ENCODE measurements around the gene PCDHGA3.
A peak's percentile ranks its signal among the peaks of the same experiment; 100 is the strongest.
"Not testable (repeated sequence)": the region's sequence is repeated elsewhere in the genome, so short reads cannot be mapped to it uniquely, and the experiment has no call there.

The PCDHGA3 gene

DNA sequence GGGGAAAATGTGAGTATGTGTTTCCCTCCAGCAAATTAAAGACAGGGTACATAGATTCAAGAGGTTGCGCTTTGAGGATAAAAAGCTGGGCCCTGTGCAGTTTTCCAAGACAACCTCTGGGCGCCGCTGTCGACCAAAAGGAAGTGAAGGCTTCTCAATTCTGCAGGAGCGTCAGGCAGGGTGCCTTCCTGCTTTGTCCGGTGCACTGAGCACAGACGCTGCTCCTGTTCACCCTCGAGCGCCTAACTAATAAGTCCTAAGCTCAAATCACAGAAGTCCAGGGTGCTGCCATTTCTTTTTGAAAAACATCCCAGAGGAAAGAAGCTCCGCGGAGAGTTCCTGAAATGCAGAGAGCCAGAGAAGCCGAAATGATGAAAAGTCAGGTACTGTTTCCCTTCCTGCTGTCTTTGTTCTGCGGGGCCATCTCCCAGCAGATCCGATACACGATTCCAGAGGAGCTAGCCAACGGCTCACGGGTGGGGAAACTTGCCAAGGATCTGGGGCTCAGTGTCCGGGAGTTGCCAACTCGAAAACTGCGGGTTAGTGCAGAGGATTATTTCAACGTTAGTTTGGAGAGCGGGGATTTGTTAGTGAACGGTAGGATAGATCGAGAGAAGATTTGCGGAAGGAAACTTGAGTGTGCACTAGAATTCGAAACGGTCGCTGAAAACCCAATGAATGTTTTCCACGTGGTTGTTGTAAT lies 6.4 kb downstream of the PCDHGA3 start, which contains the start of gene PCDHGB1:
Gene PCDHGB1, plus strand, starts transcription at position 183 of the 703 bp plus-strand sequence. Its CDS starts 162 bp downstream, at position 345.
- DNase-seq, result peak; percentile 1

DNA sequence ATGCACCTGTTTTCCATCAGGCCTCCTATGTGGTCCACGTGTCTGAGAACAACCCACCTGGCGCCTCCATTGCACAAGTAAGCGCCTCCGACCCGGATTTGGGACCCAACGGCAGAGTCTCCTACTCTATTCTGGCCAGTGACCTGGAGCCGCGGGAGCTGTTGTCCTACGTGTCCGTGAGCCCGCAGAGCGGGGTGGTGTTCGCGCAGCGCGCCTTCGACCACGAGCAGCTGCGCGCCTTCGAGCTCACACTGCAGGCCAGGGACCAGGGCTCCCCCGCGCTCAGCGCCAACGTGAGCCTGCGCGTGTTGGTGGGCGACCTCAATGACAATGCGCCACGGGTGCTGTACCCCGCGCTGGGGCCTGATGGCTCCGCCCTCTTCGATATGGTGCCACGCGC lies 8.0 kb downstream of the PCDHGA3 start:
- no peak for DNase-seq

DNA sequence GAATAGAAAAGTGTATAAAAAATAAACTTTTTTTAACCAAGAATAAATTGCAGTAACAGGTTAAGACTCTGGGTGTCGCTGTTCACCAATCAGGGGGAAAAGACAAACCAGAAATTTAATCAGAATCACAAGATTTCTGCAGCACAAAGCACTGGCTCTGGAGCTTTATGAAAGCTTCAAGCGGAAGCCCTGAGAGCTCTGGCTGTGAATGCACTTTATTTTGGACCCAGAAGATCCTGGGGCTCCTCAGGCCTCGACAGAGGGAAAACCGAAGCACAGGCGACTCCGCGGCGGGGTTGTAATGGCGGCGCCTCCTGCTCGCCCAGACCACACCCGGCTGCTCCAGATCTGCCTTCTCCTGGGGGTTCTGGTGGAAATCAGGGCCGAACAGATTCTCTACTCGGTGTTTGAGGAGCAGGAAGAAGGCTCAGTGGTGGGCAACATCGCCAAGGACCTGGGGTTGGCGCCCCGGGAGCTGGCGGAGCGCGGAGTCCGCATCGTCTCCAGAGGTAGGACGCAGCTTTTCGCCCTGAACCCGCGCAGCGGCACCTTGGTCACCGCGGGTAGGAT lies 11.4 kb downstream of the PCDHGA3 start, which contains the start of gene PCDHGA4:
Gene PCDHGA4, plus strand, starts transcription at position 122 of the 570 bp plus-strand sequence. Its CDS starts 87 bp downstream, at position 209.
- no peak for DNase-seq

DNA sequence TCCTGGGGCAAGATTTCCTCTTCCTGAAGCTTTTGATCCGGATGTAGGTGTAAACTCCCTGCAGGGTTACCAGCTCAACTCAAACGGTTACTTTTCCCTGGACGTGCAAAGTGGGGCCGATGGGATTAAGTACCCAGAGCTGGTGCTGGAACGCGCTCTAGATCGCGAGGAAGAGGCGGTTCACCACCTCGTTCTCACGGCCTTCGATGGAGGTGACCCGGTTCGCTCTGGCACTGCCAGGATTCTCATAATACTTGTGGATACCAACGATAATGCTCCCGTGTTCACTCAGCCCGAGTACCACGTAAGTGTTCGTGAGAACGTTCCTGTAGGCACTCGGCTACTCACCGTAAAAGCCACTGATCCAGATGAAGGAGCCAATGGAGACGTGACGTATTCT lies 12.0 kb downstream of the PCDHGA3 start:
- no peak for DNase-seq

DNA sequence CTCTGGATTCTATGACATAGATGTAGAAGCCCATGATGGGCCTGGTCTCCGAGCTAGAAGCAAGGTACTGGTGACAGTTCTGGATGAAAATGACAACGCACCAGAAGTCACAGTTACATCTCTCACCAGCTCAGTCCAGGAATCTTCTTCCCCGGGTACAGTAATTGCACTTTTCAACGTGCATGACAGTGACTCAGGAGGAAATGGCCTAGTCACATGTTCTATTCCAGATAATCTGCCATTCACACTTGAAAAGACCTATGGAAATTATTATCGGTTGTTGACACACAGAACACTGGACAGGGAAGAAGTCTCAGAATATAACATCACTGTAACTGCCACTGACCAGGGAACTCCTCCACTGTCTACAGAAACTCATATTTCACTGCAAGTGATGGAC lies 12.5 kb downstream of the PCDHGA3 start:
- DNase-seq, result no peak

DNA sequence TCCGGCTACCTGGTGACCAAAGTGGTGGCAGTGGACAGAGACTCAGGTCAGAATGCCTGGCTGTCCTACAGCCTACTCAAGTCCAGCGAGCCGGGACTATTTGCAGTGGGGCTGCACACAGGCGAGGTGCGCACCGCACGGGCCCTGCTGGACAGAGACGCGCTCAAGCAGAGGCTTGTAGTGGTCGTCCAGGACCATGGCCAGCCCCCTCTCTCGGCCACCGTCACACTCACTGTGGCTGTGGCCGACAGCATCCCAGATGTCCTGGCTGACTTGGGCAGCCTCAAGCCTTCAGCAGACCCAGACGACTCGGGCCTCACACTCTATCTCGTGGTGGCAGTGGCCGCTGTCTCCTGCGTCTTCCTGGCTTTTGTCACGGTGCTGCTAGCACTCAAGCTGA lies 13.3 kb downstream of the PCDHGA3 start:
- no peak for DNase-seq

DNA sequence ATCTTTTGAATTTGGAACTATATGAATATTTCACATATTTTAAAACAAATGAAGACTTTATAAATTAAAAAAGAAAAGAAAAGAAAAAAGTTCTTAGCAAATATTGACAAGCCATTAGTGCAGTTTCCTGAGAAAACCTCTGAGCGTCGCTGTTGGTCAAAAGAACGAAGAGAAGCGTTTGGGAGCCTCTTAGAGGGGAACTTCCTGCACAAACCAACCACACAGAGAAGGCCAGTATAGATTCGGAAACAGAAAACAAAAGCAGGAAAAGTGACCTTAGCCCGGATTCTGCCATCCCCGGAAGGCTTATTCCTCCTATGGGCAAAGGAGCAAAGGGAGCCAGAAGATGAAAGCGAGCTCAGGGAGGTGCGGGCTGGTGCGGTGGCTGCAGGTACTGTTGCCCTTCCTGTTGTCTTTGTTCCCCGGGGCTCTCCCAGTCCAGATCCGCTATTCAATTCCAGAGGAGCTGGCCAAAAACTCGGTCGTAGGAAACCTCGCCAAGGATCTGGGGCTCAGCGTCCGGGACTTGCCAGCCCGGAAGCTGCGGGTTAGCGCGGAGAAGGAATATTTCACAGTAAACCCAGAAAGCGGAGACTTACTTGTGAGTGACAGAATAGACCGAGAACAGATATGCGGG lies 16.3 kb downstream of the PCDHGA3 start, which contains the start of gene PCDHGB2:
Gene PCDHGB2, plus strand, starts transcription at position 205 of the 637 bp plus-strand sequence. Its CDS starts 142 bp downstream, at position 347.
- DNase-seq, result peak; percentile 29

DNA sequence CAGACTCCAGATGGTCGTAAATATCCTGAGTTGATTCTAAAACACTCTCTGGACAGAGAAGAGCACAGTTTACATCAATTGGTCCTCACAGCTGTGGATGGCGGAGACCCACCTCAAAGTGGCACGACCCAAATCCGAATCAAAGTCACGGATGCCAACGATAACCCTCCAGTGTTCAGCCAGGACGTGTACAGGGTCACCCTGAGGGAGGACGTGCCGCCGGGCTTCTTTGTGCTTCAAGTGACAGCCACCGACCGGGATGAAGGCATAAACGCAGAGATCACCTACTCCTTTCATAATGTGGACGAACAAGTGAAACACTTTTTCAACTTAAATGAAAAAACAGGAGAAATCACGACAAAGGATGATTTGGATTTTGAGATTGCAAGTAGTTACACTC lies 17.1 kb downstream of the PCDHGA3 start:
- no peak for DNase-seq

DNA sequence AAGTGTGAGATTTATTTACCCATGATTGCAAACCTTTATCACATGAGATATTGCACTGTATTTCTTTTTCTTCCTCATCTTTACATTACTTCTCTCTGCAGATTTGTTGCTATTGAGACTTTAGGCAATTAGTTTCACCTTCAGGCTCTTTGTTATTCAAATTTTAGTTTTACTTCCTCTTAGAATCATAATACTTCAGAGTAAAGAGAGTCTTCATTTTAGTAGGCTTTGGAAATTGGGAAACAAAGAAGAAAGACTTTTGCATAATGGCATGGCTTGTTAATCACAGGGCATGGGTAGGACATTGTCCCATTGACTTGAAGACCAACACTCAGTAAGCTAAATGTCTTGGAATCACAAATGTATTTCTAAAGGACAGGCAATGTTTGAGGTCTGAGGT lies 19.1 kb downstream of the PCDHGA3 start:
- no peak for DNase-seq

DNA sequence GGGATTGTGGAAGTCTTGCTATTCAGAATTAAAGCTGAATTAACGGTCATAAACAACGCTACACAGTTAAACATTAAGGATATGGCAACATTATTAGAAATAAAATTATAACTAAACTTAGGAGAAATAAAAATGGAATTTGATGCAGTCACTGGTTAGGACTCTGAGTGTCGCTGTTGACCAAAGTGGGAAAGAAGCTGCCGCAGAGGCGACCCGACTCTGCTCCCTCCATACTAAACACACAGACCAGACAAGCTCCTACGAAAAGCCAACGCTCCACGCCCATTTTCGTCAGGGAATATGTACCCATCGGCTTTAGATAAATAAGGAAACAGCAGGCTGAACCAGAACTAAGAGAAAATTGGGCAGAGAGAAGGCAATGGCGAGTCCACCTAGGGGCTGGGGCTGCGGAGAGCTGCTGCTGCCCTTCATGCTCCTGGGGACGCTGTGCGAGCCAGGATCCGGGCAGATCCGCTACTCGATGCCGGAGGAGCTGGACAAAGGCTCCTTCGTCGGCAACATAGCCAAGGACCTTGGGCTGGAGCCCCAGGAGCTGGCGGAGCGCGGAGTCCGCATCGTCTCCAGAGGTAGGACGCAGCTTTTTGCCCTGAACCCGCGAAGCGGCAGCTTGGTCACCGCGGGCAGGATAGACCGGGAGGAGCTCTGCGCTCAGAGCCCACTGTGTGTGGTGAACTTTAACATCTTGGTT lies 20.5 kb downstream of the PCDHGA3 start, which contains the start of gene PCDHGA5:
Gene PCDHGA5, plus strand, starts transcription at position 211 of the 709 bp plus-strand sequence. Its CDS starts 169 bp downstream, at position 380.
- DNase-seq, result no peak

DNA sequence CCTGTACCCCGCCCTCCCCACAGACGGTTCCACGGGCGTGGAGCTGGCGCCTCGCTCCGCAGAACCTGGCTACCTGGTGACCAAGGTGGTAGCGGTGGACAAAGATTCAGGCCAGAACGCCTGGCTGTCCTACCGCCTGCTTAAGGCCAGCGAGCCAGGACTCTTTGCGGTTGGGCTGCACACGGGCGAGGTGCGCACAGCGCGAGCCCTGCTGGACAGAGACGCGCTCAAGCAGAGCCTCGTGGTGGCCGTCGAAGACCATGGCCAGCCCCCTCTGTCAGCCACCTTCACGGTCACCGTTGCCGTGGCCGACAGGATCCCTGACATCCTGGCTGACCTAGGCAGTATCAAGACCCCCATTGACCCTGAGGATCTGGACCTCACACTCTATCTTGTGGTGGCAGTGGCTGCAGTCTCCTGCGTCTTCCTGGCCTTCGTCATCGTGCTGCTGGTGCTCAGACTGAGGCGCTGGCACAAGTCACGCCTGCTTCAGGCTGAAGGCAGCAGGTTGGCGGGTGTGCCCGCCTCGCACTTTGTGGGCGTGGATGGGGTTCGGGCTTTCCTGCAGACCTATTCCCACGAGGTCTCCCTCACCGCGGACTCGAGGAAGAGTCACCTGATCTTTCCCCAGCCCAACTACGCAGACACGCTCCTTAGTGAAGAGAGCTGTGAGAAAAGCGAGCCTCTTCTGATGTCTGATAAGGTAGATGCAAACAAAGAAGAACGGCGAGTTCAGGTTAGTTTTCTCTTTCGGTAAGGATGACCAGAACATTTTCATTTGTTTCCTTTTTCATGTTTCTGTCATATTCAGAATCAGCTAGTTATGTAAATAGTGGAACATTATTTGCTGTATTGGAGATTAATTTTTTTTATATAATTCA lies 22.6 kb downstream of the PCDHGA3 start:
- DNase-seq, result no peak

DNA sequence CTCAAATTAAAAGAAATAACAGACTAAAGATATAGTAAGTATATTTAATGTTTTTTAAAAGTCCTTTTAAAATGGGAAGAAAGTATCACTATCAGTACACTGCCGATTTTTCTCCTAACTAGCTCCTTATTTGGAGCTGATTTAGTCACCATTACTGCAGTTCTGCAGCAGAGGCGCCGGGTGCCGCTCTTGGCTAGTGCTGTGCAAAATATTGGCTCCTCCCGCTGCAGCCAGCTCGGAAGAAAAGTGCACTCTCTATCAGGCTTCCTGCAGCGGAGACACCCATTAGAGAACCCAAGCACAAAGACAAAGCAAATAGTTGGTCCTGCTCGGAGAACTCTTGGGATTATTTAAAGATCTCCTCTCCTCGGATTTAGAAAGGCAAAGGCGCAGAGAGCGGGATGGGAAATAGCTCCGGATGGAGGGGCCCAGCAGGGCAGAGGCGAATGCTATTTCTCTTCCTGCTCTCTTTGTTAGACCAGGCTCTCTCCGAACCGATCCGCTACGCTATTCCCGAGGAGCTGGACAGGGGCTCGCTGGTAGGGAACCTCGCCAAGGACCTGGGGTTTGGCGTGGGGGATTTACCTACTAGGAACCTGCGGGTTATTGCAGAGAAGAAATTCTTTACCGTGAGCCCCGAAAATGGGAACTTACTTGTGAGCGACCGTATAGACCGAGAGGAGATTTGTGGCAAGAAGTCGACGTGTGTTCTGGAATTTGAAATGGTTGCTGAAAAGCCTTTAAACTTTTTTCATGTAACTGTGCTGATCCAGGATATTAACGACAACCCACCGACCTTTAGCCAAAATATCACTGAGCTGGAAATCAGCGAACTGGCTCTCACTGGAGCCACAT lies 26.6 kb downstream of the PCDHGA3 start, which contains the start of gene PCDHGB3:
Gene PCDHGB3, plus strand, starts transcription at position 249 of the 855 bp plus-strand sequence. Its CDS starts 153 bp downstream, at position 402.
- no peak for DNase-seq

DNA sequence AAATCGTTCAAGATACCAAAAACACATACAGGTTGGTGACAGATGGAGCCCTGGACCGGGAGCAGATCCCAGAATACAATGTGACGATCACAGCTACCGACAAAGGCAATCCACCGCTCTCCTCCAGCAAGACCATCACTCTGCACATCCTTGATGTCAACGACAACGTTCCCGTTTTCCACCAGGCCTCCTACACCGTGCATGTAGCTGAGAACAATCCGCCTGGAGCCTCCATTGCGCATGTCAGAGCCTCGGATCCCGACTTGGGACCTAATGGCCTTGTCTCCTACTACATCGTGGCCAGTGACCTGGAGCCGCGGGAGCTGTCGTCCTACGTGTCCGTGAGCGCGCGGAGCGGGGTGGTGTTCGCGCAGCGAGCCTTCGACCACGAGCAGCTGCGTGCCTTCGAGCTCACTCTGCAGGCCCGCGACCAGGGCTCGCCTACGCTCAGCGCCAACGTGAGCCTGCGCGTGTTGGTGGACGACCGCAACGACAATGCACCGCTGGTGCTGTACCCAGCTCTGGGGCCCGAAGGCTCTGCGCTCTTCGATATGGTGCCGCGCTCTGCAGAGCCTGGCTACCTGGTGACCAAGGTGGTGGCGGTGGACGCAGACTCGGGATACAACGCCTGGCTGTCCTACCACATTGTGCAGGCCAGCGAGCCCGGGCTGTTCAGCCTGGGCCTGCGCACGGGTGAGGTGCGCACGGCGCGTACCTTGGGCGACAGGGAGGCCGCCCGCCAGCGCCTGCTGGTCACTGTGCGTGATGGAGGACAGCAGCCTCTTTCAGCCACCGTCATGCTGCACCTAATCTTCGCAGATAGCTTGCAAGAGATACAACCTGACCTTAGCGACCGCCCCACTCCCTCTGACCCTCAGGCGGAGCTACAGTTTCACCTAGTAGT lies 28.2 kb downstream of the PCDHGA3 start:
- no peak for DNase-seq

DNA sequence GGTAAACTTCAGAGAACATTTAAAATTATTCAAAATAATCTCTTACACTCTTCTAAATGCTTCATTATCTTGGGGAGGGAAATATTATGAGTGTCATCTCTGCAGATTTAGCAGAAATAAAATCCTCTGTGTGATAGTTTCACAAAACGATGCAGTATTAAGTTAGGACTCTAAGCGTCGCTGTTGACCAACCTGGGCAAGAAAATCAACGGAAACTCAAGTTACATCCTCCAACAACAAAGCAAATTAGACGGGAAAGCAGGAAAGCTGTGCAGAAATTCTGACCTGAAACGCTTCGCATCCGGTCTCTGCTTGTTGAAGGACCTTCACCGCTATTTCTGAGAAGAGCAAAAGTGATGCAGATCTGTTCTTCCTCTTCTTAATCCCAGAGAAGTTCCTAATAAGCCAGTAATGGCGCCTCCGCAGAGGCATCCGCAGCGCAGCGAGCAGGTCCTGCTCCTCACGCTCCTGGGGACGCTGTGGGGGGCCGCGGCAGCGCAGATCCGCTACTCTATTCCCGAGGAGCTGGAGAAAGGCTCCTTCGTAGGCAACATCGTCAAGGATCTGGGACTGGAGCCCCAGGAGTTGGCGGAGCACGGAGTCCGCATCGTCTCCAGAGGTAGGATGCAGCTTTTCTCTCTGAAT lies 30.2 kb downstream of the PCDHGA3 start, which contains the start of gene PCDHGA6:
Gene PCDHGA6, plus strand, starts transcription at position 219 of the 645 bp plus-strand sequence. Its CDS starts 193 bp downstream, at position 412.
- DNase-seq, result no peak

DNA sequence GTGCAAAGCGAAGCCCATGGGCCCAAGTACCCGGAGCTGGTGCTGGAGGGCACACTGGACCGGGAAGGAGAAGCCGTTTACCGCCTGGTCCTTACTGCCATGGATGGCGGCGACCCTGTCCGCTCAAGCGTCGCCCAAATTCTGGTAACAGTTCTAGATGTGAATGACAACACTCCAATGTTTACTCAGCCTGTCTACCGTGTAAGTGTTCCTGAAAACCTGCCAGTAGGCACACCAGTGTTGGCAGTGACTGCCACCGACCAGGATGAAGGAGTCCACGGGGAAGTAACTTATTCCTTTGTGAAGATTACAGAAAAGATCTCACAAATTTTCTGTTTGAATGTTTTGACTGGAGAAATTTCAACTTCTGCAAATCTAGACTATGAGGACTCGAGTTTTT lies 31.0 kb downstream of the PCDHGA3 start:
- DNase-seq, result no peak

DNA sequence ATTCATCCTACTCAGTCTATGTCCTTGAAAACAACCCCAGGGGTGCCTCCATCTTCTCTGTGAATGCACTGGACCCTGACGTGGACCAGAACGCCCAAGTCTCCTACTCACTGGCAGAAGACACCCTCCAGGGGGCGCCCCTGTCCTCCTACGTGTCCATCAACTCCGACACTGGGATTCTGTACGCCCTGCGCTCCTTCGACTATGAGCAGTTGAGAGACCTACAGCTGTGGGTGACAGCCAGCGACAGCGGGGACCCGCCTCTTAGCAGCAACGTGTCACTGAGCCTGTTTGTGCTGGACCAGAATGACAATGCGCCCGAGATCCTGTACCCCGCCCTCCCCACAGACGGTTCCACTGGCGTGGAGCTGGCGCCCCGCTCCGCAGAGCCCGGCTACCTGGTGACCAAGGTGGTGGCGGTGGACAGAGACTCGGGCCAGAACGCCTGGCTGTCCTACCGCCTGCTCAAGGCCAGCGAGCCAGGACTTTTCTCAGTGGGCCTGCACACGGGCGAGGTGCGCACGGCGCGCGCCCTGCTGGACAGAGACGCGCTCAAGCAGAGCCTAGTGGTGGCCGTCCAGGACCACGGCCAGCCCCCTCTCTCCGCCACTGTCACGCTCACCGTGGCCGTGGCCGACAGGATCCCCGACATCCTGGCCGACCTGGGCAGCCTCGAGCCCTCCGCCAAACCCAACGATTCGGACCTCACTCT lies 32.0 kb downstream of the PCDHGA3 start:
- not testable (repeated sequence) for DNase-seq

DNA sequence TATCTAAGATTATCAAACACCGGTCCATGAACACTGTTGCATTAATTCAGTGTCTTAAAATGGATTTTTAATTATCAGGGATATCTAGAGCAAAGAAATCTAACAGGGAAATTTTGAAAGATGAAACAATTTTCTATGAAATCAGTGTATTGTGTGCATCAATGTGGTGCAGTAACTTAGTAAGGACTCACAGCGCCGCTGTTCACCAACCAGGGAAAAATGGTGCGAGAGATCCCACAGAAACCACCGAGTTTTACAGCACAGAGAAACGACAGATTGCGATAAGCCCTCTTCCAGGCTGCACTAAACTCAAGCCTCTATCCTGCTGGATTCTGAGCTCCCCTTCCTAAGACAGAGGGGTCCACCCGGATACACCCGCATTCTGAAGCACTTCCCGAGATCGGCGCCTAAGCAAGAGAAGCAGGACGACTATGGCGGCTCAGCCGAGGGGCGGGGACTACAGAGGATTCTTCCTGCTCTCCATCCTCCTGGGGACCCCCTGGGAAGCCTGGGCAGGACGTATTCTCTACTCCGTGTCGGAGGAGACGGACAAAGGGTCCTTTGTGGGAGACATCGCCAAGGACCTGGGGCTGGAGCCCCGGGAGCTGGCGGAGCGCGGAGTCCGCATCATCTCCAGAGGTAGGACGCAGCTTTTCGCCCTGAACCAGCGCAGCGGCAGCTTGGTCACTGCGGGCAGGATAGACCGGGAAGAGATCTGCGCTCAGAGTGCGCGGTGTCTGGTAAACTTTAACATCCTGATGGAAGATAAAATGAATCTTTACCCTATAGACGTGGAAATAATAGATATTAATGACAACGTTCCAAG lies 39.1 kb downstream of the PCDHGA3 start, which contains the start of gene PCDHGA7:
Gene PCDHGA7, plus strand, starts transcription at position 274 of the 826 bp plus-strand sequence. Its CDS starts 158 bp downstream, at position 432.
- DNase-seq, result no peak
